Uterus (tissue), 4 donors: ENCODE results near the gene HNRNPA1. TPM values are rescaled to one million over a fixed set of nuclear protein-coding genes. Genes with fewer than 3 reads are reported as not detected.

ENCODE experiments used
- small RNA-seq: library from RNA; depleted of rRNA; stranded (forward); fragments of <200 nt; gene quantifications from one replicate; pipeline ENCODE3, GENCODE V24; 2016
- total RNA-seq, 4 donors: library from RNA; depleted of rRNA in 3 of 4; stranded (reverse); fragments of >200 nt in 3 of 4; gene quantifications; one replicate each; pipeline versions ENCODE4 v1.1.0 to v1.2.4, GENCODE V29; 2014 to 2023
- donor health status: DM: yes; HTN: yes; CAD: no.

HNRNPA1 gene
- total RNA-seq, 4 donors from 2014 or later: 245 to 1,238 (median 796) TPM

Small RNAs within 50 kb of the gene (small RNA-seq; reads per million reads assigned to genes)
- not detected for gene RN7SL390P
- not detected for gene RNU6-950P

Other genes starting within 250 kb of the HNRNPA1 start
- gene HOXC5, start 247.7 kb upstream of the HNRNPA1 start, total RNA-seq: 10 to 100 TPM in 1 of 4 donors, 1 to 10 TPM in 1, not detected in 2; 3.5 to 10.2 TPM
- gene HOXC4, start 226.9 kb upstream of the HNRNPA1 start, total RNA-seq: 10 to 100 TPM in 1 of 4 donors, 1 to 10 TPM in 1, under 1 TPM in 1, not detected in 1; 0.83 to 28.6 (median 1.2) TPM
- 10 to 100 TPM in 3 of 4 donors, 1 to 10 TPM in 1; 8.2 to 39.7 (median 19.2) TPM for gene SMUG1, start 91.7 kb upstream of the HNRNPA1 start, total RNA-seq
- 100 to 1,000 TPM in 1 of 4 donors, 10 to 100 TPM in 3; 20.5 to 133 (median 50.1) TPM for gene CBX5, start 604 bp upstream of the HNRNPA1 start, total RNA-seq
- 1 to 10 TPM in 1 of 4 donors, under 1 TPM in 1, not detected in 2; 0.40 to 1.2 TPM for gene NFE2, start 20.3 kb downstream of the HNRNPA1 start, total RNA-seq
- gene COPZ1, start 44.4 kb downstream of the HNRNPA1 start, total RNA-seq: 100 to 1,000 TPM in 3 of 4 donors, 10 to 100 TPM in 1; 32.3 to 141 (median 120) TPM
- under 1 TPM in 2 of 4 donors, not detected in 2; 0.21 to 0.27 TPM for gene GPR84, start 83.8 kb downstream of the HNRNPA1 start, total RNA-seq
- gene ZNF385A, start 104.0 kb downstream of the HNRNPA1 start, total RNA-seq: 10 to 100 TPM in 1 of 4 donors, 1 to 10 TPM in 1, under 1 TPM in 2; 0.26 to 16.9 (median 3.2) TPM
- 100 to 1,000 TPM in 2 of 4 donors, 10 to 100 TPM in 2; 69.7 to 223 (median 99.4) TPM for gene ITGA5, start 138.5 kb downstream of the HNRNPA1 start, total RNA-seq
- gene GTSF1, start 192.9 kb downstream of the HNRNPA1 start, total RNA-seq: not detected
- gene NCKAP1L, start 217.0 kb downstream of the HNRNPA1 start, total RNA-seq: 10 to 100 TPM in 3 of 4 donors, 1 to 10 TPM in 1; 7.6 to 22.8 (median 11.6) TPM